GM21360 (cell line): ENCODE data around the gene SEMA4G.

Experiments used
- ATAC-seq: cut with Tn5 transposase; IDR thresholded peaks from one replicate; pipeline ENCODE4 v1.9.1; 2021; ENCODE audit warnings: mild to moderate bottlenecking, moderate library complexity; ENCODE audit not compliant: unreplicated experiment

SEMA4G gene

DNA sequence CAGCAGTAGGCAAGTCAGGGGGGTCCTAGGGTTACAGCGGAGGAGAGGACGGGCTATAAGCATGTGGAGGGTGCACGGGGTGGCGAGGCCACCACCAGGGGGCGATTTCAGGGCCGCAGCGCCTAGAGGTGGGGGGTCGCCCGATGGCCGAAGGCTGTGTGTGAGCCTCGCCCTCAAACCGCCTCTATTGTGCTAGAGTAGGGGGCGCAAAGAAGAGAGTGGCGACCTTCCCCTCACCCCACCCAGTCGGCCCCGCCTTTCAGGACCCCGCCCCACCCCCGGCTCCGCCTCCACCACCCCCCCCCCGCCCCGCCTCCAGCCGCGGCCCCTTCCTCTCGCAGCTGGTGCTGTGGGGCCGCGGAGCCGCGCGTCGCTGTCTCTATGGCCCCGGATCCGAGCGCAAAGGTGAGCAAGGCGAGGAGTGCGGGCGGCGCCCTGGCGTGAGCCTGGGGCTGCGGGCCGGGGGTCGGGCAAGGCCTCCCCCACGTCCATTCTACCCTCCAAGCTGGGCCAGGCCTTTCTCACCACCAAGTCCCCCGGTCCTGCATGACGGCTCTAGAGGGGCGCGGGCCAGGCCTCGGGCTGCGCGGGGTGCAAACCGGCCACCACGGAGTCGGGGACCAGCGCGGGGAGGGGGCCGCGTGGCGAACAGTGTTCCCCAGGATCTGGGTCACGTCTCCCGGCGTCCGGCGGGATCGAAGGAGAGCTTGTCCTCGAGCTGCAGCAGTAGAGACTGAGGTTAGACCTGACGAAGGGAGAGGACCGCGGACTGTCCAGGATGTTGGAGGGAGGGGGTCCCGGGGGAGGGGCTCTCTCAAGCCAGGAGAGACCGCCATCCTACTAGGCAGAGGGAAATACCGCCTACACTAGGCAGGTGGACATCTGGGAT lies at the start of gene SEMA4G:
TSS of gene SEMA4G (plus strand) at position 318 of the 889 bp plus-strand sequence. CDS start 3,409 bp downstream, outside the sequence.
- ATAC-seq = no peak

GRCh38 chr10:100923580-100923979 lies 45.7 kb upstream of the SEMA4G start:
- ATAC-seq = no peak

DNA sequence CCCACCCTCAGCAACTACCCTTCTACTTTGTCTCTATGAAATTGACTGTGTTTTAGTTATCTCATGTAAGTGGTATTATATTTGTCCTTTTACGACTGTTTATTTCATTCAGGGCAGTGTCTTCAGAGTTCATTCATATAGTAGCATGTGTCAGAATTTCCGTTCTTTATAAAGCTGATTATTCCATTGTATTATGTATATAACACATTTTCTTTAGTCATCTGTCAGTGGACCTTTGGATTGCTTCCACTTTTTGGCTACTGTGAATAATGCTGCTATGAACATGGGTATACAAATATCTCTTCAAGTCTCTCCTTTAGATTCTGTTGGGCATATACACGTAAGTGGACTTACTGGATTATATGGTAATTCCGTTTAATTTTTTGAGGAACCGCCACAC lies 42.0 kb upstream of the SEMA4G start:
- ATAC-seq = no peak

DNA sequence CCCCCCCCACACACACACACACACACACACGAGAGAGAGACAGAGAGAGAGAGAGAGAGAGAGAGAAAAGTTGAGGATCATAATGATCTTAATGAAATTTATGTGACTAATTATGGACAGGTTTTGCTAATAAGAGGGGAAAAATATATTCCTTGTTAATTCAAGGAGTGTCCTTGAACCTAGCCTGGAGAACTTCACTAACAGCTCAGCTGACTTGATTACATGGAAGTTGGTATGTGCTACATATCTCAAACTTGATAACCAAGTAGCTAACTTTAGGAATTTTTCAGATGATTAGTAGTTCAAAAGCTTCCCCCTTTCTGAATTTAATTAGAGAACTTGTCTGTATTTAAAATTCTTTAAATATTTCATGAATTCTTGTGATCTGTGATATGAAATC lies 41.3 kb upstream of the SEMA4G start:
- ATAC-seq = no peak

- ATAC-seq = no peak
Observed at GRCh38 chr10:100930368-100930767, 38.9 kb upstream of the SEMA4G start.

DNA sequence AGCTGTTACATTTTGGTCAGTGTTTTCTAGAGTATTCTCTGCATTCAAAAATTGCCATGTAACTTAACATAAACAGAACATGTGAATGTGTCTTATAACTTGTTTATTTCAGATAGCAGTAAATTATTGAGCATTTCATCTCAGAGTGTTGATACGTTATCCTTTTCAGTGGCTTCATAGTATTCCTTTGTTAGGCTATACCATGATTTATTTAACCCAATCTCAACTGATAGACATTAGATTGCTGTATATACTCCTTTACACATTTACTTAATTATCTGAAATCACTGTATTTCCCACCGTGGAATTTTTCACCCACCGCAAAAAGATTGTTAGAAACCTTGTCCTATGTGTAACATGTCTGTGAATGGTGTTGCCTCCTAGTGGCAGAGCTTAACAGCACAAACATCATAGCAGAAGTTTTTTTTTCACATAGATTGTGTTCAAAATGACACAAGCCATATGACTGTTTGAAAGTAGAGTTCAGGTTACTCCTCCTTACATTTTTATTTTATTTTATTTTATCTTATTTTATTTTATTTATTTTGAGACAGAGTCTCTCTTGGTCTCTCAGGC lies 35.1 kb upstream of the SEMA4G start:
- no peak for ATAC-seq

- ATAC-seq = no peak
Observed at GRCh38 chr10:100939763-100940344, 29.4 kb upstream of the SEMA4G start.

GRCh38 chr10:100942229-100942628 lies 27.1 kb upstream of the SEMA4G start:
- ATAC-seq = no peak

GRCh38 chr10:100943508-100943907 lies 25.8 kb upstream of the SEMA4G start:
- ATAC-seq = no peak

GRCh38 chr10:100945754-100946153 lies 23.6 kb upstream of the SEMA4G start:
- no peak for ATAC-seq

DNA sequence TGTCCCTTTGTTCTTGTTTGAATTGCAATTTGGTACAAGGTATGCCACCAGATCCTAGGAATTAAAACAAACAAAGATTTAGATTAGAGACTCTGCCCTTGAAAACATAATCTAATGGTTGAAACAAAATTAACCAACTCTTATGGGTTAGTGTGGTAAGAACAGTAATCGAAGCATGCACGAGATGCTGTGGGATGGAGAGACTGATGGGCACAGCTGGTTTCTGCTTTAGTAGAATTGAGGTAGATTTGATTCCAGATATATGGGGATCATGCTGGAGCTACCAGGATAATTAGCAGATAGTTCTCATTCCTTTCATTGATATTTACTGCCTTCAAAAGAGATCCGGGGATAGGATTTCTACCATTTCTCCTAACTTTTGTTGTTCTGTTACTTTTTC lies 20.4 kb upstream of the SEMA4G start:
- ATAC-seq = no peak

DNA sequence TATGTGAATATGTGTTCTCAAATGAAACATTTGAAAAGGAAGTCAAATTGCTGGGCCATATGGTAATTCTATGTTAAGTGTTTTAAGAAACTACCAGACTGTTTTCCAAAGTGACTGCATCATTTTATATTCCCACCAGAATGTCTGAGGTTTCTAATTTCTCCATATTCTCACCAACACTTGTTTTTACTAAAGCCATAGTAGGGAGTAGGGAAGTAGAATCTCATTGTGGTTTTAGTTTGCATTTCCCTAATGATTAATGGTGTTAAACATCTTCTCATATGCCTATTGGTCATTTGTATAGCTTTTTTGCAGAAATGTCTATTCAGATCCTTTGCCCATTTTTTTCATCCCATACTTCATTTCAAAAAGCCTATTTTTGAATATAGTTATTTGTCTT lies 9.1 kb upstream of the SEMA4G start:
- ATAC-seq = no peak

- no peak for ATAC-seq
Observed at GRCh38 chr10:100962351-100963080, 6.8 kb upstream of the SEMA4G start.

DNA sequence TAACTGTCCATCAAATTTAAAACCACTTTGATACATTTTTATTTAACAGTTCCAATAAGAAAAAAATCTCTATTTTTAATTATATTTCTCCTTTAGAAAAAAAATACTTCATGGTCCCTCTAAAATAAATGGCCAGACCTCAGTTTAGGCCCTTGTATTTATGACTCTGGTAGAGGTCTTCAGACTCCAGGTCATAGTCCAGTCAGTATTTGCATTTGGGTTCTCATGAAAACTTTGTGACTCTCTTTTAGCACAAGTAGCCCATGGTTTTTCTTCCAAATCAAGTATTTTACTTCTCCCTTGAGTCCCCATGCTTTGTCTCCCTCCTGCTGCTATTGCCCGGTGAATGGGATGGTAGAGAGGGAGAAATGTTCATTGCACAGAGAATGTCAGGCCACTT lies 5.5 kb upstream of the SEMA4G start:
- ATAC-seq = no peak

DNA sequence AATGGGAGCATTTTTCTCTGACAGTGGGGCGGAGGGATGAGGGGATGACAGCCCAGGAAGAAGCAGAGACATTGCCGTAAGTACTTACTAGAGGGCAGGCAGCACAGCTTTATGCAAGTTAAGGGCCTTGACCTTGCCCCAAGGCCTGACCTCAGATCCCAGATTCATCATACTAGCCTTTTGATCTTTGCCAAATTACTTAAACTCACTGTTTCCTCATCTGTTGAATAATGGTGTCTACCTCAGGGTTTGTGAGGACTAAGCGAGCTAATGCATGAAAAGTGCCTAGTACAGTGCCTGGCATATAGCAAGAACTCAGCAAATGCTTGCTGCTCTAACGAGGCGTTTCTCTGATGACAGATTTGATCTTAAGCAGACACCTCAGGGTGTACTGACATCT lies 3.5 kb upstream of the SEMA4G start:
- no peak for ATAC-seq

DNA sequence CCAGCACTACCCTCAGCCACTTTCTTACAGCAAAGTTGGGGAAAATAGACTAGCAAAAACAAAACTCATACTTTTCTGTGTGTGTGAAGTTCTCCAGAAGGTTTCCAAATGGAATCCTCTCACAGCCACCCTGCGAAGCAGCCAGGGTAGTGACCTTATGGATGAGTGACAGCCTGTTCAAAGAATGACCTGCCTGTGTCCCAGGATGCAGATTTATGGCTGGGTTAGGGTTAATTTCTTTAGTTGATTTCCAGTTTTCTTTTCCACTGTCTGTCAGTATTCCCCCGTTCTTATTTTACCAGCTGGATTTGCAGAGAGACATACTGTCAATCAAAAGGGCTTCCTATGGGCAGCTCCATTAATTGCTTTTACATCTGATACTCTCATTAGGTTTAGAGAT lies 2.4 kb upstream of the SEMA4G start:
- ATAC-seq = no peak

GRCh38 chr10:100967332-100967731 lies 2.0 kb upstream of the SEMA4G start:
- no peak for ATAC-seq

DNA sequence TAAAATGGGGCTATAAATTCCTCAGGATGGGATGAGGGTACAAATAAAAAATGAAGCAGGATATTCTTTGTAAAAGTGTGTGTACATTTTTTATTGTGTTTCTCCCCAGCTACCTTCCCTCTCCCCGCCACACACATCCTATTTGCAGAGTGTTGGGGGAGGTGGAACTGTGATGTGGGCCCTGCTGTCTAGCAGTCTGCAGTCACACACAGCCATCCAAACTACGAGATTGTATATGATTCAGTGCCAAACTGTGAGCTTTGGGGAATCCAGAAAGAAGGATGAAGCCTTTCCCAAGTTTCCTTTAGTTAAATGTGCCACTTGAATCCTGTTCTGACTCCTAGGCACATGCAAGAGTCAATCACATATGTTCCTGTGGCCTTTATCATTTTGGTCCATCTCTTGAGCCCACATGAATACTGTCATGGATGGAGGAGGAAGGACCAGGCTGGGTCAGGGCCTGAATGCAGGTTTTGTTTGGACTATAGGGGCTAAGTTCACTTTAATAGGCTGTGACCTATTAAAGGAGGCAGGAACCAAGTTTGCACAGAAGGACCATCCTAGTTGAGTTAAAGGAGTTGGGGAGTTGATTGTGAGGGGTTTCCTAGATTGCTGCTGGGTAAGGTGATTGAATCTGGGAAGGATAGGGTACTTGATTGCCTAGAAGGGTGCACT lies 1.1 kb upstream of the SEMA4G start:
- no peak for ATAC-seq

- ATAC-seq = no peak
Observed at GRCh38 chr10:100968863-100969186, 479 bp upstream of the SEMA4G start.

DNA sequence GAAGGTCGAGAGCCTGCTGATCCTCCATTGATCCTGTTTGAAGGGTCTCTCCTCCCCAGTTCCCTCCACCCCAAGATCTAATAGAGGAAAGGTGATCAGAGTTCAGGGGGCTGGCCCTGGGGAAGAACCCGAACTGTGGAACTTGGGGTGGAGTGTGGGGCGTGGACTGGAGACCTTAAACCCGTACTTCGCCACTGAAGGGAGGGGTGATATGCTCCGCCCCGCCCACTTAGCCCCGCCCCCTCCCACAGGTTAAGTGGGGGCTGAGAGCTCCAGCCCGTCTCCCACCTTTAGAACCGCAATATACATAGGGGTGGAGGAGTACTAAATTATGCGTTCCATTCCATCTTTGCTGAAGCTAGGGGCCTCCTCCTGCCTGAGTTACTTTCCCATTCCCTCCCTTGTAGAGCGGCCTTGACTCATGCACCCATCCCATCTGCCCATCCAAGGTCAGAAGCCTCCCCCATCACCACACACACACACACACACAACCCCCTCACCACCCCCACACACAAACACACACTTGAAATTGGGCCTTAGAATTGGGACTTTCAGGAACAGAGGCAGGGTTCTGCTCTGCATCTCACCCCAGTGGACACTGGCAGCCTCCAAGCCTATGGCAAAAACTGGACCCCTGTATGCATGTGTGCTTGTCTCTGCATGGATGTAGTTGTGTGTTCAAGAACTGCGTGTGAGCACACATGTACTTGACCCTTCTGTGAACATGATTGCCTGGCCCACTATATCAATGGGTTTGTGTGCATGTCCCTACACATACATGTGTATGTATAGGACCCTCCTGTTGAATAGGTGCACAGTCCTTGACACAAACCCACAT lies 991 bp downstream of the SEMA4G start:
- ATAC-seq = no peak
